Immature natural killer cell (primary cell): Measurements from ENCODE around the gene F10. TPM values are rescaled to one million over a fixed set of nuclear protein-coding genes. Genes with fewer than 3 reads are reported as not detected.
A peak's percentile ranks its signal among the peaks of the same experiment; 100 is the strongest.

Experiments
- DNase-seq, 3 donors: peaks; one replicate each; pipeline ENCODE4 v3.0.0; 2022; ENCODE audit warnings: mixed read lengths in 1 of 3
- H3K27ac Mint-ChIP-seq, 6 donors: one replicate each; pipeline ENCODE4 v1.8.0; 2020; ENCODE audit warnings: mixed read lengths in 6 of 6, mild to moderate bottlenecking in 5 of 6, inconsistent platforms in 4 of 6, moderate library complexity in 3 of 6
- H3K27me3 Mint-ChIP-seq, 3 donors: one replicate each; pipeline ENCODE4 v1.8.0; 2020 to 2021; ENCODE audit warnings: low read depth in 3 of 3, mild to moderate bottlenecking in 3 of 3, mixed read lengths in 3 of 3, moderate library complexity in 3 of 3, inconsistent platforms in 1 of 3
- H3K36me3 Mint-ChIP-seq, 3 donors: one replicate each; pipeline ENCODE4 v1.8.0; 2020; ENCODE audit warnings: mixed read lengths in 3 of 3, inconsistent platforms in 2 of 3, mild to moderate bottlenecking in 2 of 3
- H3K4me1 Mint-ChIP-seq, 2 donors: one replicate each; pipeline ENCODE4 v1.8.0; 2020; ENCODE audit warnings: inconsistent platforms in 2 of 2, mild to moderate bottlenecking in 2 of 2, mixed read lengths in 2 of 2, moderate library complexity in 1 of 2
- H3K4me3 Mint-ChIP-seq, 5 donors: one replicate each; pipeline ENCODE4 v1.8.0; 2020; ENCODE audit warnings: mild to moderate bottlenecking in 5 of 5, mixed read lengths in 5 of 5, inconsistent platforms in 3 of 5, moderate library complexity in 3 of 5
- H3K9me3 Mint-ChIP-seq, 6 donors: one replicate each; pipeline ENCODE4 v1.8.0; 2020; ENCODE audit warnings: mild to moderate bottlenecking in 6 of 6, mixed read lengths in 6 of 6, inconsistent platforms in 4 of 6, moderate library complexity in 3 of 6
- polyA plus RNA-seq, 3 donors: library from polyadenylated mRNA; unstranded; fragments of 300-500 nt; fragmentation: Illumina TruSeq; gene quantifications; one replicate each; pipeline ENCODE4 v1.2.3, GENCODE V29; 2021

F10 gene
- polyA plus RNA-seq, 3 donors from 2014 or later, result not detected

- Mint-ChIP-seq H3K27ac (peak overlapping the region in 1 of 6 donors; percentile 21), H3K36me3 (no peaks in the 10 kb centered on the region), H3K9me3 (no peaks in the 10 kb centered on the region), H3K4me3 (no peak overlapping the region), H3K27me3 (peaks cover 0 to 5% (median 2%) of the 10 kb centered on the region in 3 donors), H3K4me1 (no peaks in the 10 kb centered on the region)
- DNase-seq, result no peak
These were observed 15.2 kb downstream of the F10 start for GRCh38 chr13:113137691-113138298.

GRCh38 chr13:113138792-113139551, 16.4 kb downstream of the F10 start:
- no peaks in the 10 kb centered on the region for H3K36me3 Mint-ChIP-seq
- no peaks in the 10 kb centered on the region for H3K9me3 Mint-ChIP-seq
- H3K4me1 Mint-ChIP-seq, result no peaks in the 10 kb centered on the region
- H3K27me3 Mint-ChIP-seq, result peaks cover 0 to 5% (median 2%) of the 10 kb centered on the region in 3 donors
- no peak overlapping the region for H3K4me3 Mint-ChIP-seq
- H3K27ac Mint-ChIP-seq, result no peak overlapping the region
- no peak for DNase-seq

- Mint-ChIP-seq H3K27ac (no peak overlapping the region), H3K4me3 (no peak overlapping the region), H3K4me1 (no peaks in the 10 kb centered on the region), H3K36me3 (no peaks in the 10 kb centered on the region), H3K9me3 (no peaks in the 10 kb centered on the region), H3K27me3 (peaks cover 0 to 5% (median 0%) of the 10 kb centered on the region in 3 donors)
- no peak for DNase-seq
These were observed 17.0 kb downstream of the F10 start for GRCh38 chr13:113139577-113139976.

- peaks cover 0 to 5% (median 0%) of the 10 kb centered on the region in 3 donors for H3K27me3 Mint-ChIP-seq
- no peaks in the 10 kb centered on the region for H3K36me3 Mint-ChIP-seq
- no peak overlapping the region for H3K27ac Mint-ChIP-seq
- H3K4me1 Mint-ChIP-seq, result no peaks in the 10 kb centered on the region
- no peak for DNase-seq
- no peaks in the 10 kb centered on the region for H3K9me3 Mint-ChIP-seq
- no peak overlapping the region for H3K4me3 Mint-ChIP-seq
These were observed 18.3 kb downstream of the F10 start for GRCh38 chr13:113140677-113141600.

GRCh38 chr13:113141601-113141970, 19.0 kb downstream of the F10 start:
- no peaks in the 10 kb centered on the region for H3K36me3 Mint-ChIP-seq
- no peaks in the 10 kb centered on the region for H3K9me3 Mint-ChIP-seq
- H3K4me3 Mint-ChIP-seq, result no peak overlapping the region
- no peaks in the 10 kb centered on the region for H3K4me1 Mint-ChIP-seq
- H3K27ac Mint-ChIP-seq, result no peak overlapping the region
- peaks cover 0 to 5% (median 0%) of the 10 kb centered on the region in 3 donors for H3K27me3 Mint-ChIP-seq
- no peak for DNase-seq

- Mint-ChIP-seq H3K36me3 (no peaks in the 10 kb centered on the region), H3K27me3 (peaks cover 0 to 5% (median 0%) of the 10 kb centered on the region in 3 donors), H3K4me1 (no peaks in the 10 kb centered on the region), H3K4me3 (no peak overlapping the region), H3K27ac (peak overlapping the region in 1 of 6 donors; percentile 71), H3K9me3 (no peaks in the 10 kb centered on the region)
- no peak for DNase-seq
These were observed 20.3 kb downstream of the F10 start for GRCh38 chr13:113142876-113143275.

- Mint-ChIP-seq H3K36me3 (no peaks in the 10 kb centered on the region), H3K4me3 (no peak overlapping the region), H3K9me3 (no peaks in the 10 kb centered on the region), H3K27me3 (peaks cover 0 to 7% (median 0%) of the 10 kb centered on the region in 3 donors), H3K4me1 (no peaks in the 10 kb centered on the region), H3K27ac (no peak overlapping the region)
- no peak for DNase-seq
These were observed 21.1 kb downstream of the F10 start for GRCh38 chr13:113143466-113144254.

- H3K36me3 Mint-ChIP-seq, result no peaks in the 10 kb centered on the region
- H3K27ac Mint-ChIP-seq, result no peak overlapping the region
- H3K9me3 Mint-ChIP-seq, result no peaks in the 10 kb centered on the region
- no peaks in the 10 kb centered on the region for H3K4me1 Mint-ChIP-seq
- DNase-seq, result no peak
- no peak overlapping the region for H3K4me3 Mint-ChIP-seq
- peaks cover 0 to 7% (median 0%) of the 10 kb centered on the region in 3 donors for H3K27me3 Mint-ChIP-seq
These were observed 21.6 kb downstream of the F10 start for GRCh38 chr13:113144255-113144629.

GRCh38 chr13:113145496-113145895, 22.9 kb downstream of the F10 start:
- no peak for DNase-seq
- H3K4me3 Mint-ChIP-seq, result no peak overlapping the region
- no peaks in the 10 kb centered on the region for H3K4me1 Mint-ChIP-seq
- H3K36me3 Mint-ChIP-seq, result no peaks in the 10 kb centered on the region
- no peaks in the 10 kb centered on the region for H3K9me3 Mint-ChIP-seq
- H3K27me3 Mint-ChIP-seq, result peaks cover 0 to 9% (median 2%) of the 10 kb centered on the region in 3 donors
- no peak overlapping the region for H3K27ac Mint-ChIP-seq

- Mint-ChIP-seq H3K27ac (no peak overlapping the region), H3K36me3 (no peaks in the 10 kb centered on the region), H3K27me3 (peaks cover 0 to 9% (median 2%) of the 10 kb centered on the region in 3 donors), H3K4me1 (peaks cover 0 to under 1% of the 10 kb centered on the region in 2 donors), H3K4me3 (no peak overlapping the region), H3K9me3 (no peaks in the 10 kb centered on the region)
- no peak for DNase-seq
These were observed 23.5 kb downstream of the F10 start for GRCh38 chr13:113145911-113146598.

- Mint-ChIP-seq H3K4me3 (no peak overlapping the region), H3K27ac (no peak overlapping the region), H3K27me3 (peaks cover 0 to 9% (median 5%) of the 10 kb centered on the region in 3 donors), H3K9me3 (no peaks in the 10 kb centered on the region), H3K36me3 (no peaks in the 10 kb centered on the region), H3K4me1 (peaks cover 0 to 3% of the 10 kb centered on the region in 2 donors)
- no peak for DNase-seq
These were observed 24.2 kb downstream of the F10 start for GRCh38 chr13:113146750-113147149.

GRCh38 chr13:113147206-113147605, 24.6 kb downstream of the F10 start:
- no peaks in the 10 kb centered on the region for H3K9me3 Mint-ChIP-seq
- DNase-seq, result no peak
- H3K4me3 Mint-ChIP-seq, result no peak overlapping the region
- H3K4me1 Mint-ChIP-seq, result peaks cover 3 to 6% of the 10 kb centered on the region in 2 donors
- H3K36me3 Mint-ChIP-seq, result no peaks in the 10 kb centered on the region
- no peak overlapping the region for H3K27ac Mint-ChIP-seq
- peaks cover 2 to 9% (median 5%) of the 10 kb centered on the region in 3 donors for H3K27me3 Mint-ChIP-seq

- H3K36me3 Mint-ChIP-seq, result no peaks in the 10 kb centered on the region
- H3K9me3 Mint-ChIP-seq, result no peaks in the 10 kb centered on the region
- H3K4me1 Mint-ChIP-seq, result peaks cover 11 to 14% of the 10 kb centered on the region in 2 donors
- no peak overlapping the region for H3K4me3 Mint-ChIP-seq
- DNase-seq, result no peak
- H3K27ac Mint-ChIP-seq, result no peak overlapping the region
- peaks cover 9 to 18% (median 11%) of the 10 kb centered on the region in 3 donors for H3K27me3 Mint-ChIP-seq
These were observed 25.8 kb downstream of the F10 start for GRCh38 chr13:113148407-113148806.
